ENCODE results near the gene TTC4. TPM values are rescaled to one million over a fixed set of nuclear protein-coding genes. Genes with fewer than 3 reads are reported as not detected.

Gene TTC4
- total RNA-seq, 1 experiment from 2014 or later = 34.7 TPM

- intact Hi-C loops (cut with micrococcal nuclease) = no loop called here
- DNase-seq = no peak
- TF ChIP-seq, protein P1, sequence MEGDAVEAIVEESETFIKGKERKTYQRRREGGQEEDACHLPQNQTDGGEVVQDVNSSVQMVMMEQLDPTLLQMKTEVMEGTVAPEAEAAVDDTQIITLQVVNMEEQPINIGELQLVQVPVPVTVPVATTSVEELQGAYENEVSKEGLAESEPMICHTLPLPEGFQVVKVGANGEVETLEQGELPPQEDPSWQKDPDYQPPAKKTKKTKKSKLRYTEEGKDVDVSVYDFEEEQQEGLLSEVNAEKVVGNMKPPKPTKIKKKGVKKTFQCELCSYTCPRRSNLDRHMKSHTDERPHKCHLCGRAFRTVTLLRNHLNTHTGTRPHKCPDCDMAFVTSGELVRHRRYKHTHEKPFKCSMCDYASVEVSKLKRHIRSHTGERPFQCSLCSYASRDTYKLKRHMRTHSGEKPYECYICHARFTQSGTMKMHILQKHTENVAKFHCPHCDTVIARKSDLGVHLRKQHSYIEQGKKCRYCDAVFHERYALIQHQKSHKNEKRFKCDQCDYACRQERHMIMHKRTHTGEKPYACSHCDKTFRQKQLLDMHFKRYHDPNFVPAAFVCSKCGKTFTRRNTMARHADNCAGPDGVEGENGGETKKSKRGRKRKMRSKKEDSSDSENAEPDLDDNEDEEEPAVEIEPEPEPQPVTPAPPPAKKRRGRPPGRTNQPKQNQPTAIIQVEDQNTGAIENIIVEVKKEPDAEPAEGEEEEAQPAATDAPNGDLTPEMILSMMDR (conservative IDR thresholded peaks at IDR 0.05; ENCODE audit: low read depth, low read length) = no peak
- TF ChIP-seq EZH2 (IDR thresholded peaks at IDR 0.05; ENCODE audit: low read length, unreplicated experiment) = no peak
- no peak for TF ChIP-seq EZH2phosphoT487 (IDR thresholded peaks at IDR 0.05; ENCODE audit: borderline replicate concordance, low read length)
- Histone ChIP-seq H3K4me3 (ENCODE audit: low read length) (no peak overlapping the region), H4K20me1 (ENCODE audit: low read length) (no peaks in the 10 kb centered on the region), H3K9ac (ENCODE audit: low read length) (no peak overlapping the region), H2AFZ (ENCODE audit: low read length) (no peak overlapping the region), H3K27ac (ENCODE audit: low read length) (no peak overlapping the region), H3F3A (ENCODE audit: low read length, unreplicated experiment) (no peaks in the 10 kb centered on the region), H3K4me1 (ENCODE audit: insufficient read depth, low read length) (no peaks in the 10 kb centered on the region), H3K36me3 (ENCODE audit: low read depth, low read length) (no peaks in the 10 kb centered on the region), H3K9me2 (replicated peaks; ENCODE audit: low read length) (no peaks in the 10 kb centered on the region), H3K9me3 (ENCODE audit: low read length) (no peaks in the 10 kb centered on the region), H3K4me2 (ENCODE audit: low read length) (no peak overlapping the region), H3K79me2 (ENCODE audit: low read length) (no peaks in the 10 kb centered on the region), H3K27me3 (ENCODE audit: low read length) (peaks cover 2% of the 10 kb centered on the region; the same call in 1 of the 2 replicates)
- BruUV-seq (replicated peaks) = no TSS peak
- ATAC-seq = no peak
- ChIA-PET CTCF (no interaction called here), POLR2A (ENCODE audit: unreplicated experiment) (no interaction called here)
Observed at GRCh38 chr1:54708385-54708784, 7.3 kb upstream of the TTC4 start.

DNA sequence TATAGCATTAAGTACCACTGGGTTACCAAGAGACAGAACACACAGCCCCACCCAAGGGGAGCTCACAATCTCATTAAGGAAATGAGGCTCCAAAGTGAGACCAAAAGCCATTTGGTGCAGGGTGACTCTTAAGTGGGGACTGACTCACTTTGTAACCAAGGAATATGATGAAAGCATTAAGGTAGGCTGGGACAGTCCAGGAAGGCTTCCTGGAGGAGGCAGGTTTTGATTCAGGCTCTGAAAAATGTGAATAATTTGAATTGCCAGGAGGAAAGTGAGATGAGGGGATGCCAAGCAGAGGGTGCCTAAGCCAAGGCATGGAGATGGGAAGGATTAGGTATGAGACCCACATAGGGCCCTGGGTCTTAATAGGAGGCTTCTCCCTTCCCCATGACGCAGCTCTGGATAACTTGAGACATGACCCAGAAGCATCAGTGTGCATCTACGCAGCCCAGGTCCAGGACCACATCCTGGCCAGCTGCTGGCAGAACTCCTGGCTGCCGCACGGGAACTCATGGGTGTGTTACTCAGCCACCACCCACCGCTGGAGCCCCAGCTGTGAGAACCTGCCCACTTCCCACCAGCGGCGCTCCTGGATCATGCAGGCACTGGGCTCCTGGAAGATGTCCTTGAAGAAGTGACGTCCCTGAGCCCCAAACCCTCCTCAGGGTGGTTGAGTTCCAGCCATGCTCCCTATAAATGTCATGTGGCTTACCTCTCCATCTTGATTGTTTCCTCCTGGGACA lies 5.9 kb upstream of the TTC4 start:
- DNase-seq = no peak
- H3K79me2 ChIP-seq (ENCODE audit: low read length) = no peaks in the 10 kb centered on the region
- H4K20me1 ChIP-seq (ENCODE audit: low read length) = no peaks in the 10 kb centered on the region
- no peak overlapping the region for H3K9ac ChIP-seq (ENCODE audit: low read length)
- no peaks in the 10 kb centered on the region for H3K9me2 ChIP-seq (replicated peaks; ENCODE audit: low read length)
- ChIA-PET CTCF (no interaction called here), POLR2A (ENCODE audit: unreplicated experiment) (no interaction called here)
- no peak overlapping the region for H3K27ac ChIP-seq (ENCODE audit: low read length)
- TF ChIP-seq EZH2phosphoT487 (IDR thresholded peaks at IDR 0.05; ENCODE audit: borderline replicate concordance, low read length) = no peak
- TF ChIP-seq, protein P1 (conservative IDR thresholded peaks at IDR 0.05; ENCODE audit: low read depth, low read length) = no peak
- TF ChIP-seq EZH2 (IDR thresholded peaks at IDR 0.05; ENCODE audit: low read length, unreplicated experiment) = no peak
- H3K4me2 ChIP-seq (ENCODE audit: low read length) = no peak overlapping the region
- intact Hi-C loops (cut with micrococcal nuclease) = no loop called here
- H3K27me3 ChIP-seq (ENCODE audit: low read length) = no peaks in the 10 kb centered on the region
- H3K4me1 ChIP-seq (ENCODE audit: insufficient read depth, low read length) = no peaks in the 10 kb centered on the region
- no peaks in the 10 kb centered on the region for H3F3A ChIP-seq (ENCODE audit: low read length, unreplicated experiment)
- no peak overlapping the region for H3K4me3 ChIP-seq (ENCODE audit: low read length)
- no peak for ATAC-seq
- H3K36me3 ChIP-seq (ENCODE audit: low read depth, low read length) = no peaks in the 10 kb centered on the region
- H2AFZ ChIP-seq (ENCODE audit: low read length) = no peak overlapping the region
- no TSS peak for BruUV-seq (replicated peaks)
- H3K9me3 ChIP-seq (ENCODE audit: low read length) = no peaks in the 10 kb centered on the region

DNA sequence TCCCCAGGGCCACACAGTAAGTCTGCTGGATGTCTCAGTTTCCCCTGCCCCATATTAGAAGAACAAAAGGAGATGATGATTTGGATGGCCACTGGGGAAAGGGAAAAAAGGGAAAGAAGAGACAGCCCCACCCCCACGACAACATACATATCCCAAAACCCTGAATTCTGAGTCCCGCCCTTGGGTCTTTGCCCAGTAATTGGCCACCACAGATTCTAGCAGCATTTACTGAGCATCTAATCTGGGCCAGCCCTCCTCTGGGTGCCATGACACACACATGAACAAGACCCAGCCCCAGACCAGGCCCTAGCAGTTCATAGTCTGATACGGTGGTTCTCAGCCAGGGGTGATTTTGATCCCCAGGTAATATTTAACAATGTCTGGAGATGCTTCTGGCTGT lies 5.2 kb upstream of the TTC4 start:
- intact Hi-C loops (cut with micrococcal nuclease) = no loop called here
- Histone ChIP-seq H3F3A (ENCODE audit: low read length, unreplicated experiment) (no peaks in the 10 kb centered on the region), H3K4me1 (ENCODE audit: insufficient read depth, low read length) (peaks cover 4% of the 10 kb centered on the region), H3K9me3 (ENCODE audit: low read length) (no peaks in the 10 kb centered on the region), H3K27ac (ENCODE audit: low read length) (no peak overlapping the region), H3K9me2 (replicated peaks; ENCODE audit: low read length) (no peaks in the 10 kb centered on the region), H4K20me1 (ENCODE audit: low read length) (no peaks in the 10 kb centered on the region), H3K36me3 (ENCODE audit: low read depth, low read length) (no peaks in the 10 kb centered on the region), H3K79me2 (ENCODE audit: low read length) (no peaks in the 10 kb centered on the region), H3K4me2 (ENCODE audit: low read length) (no peak overlapping the region), H3K4me3 (ENCODE audit: low read length) (no peak overlapping the region), H3K27me3 (ENCODE audit: low read length) (no peaks in the 10 kb centered on the region), H3K9ac (ENCODE audit: low read length) (no peak overlapping the region), H2AFZ (ENCODE audit: low read length) (no peak overlapping the region)
- ATAC-seq (no peak), DNase-seq (no peak)
- CTCF ChIA-PET = no interaction called here
- POLR2A ChIA-PET (ENCODE audit: unreplicated experiment) = no interaction called here
- no TSS peak for BruUV-seq (replicated peaks)
- no peak for TF ChIP-seq EZH2 (IDR thresholded peaks at IDR 0.05; ENCODE audit: low read length, unreplicated experiment)
- TF ChIP-seq, protein P1 (conservative IDR thresholded peaks at IDR 0.05; ENCODE audit: low read depth, low read length) = no peak
- no peak for TF ChIP-seq EZH2phosphoT487 (IDR thresholded peaks at IDR 0.05; ENCODE audit: borderline replicate concordance, low read length)
